Mesothelial cell of epicardium (in vitro differentiated cells): ENCODE data around the gene ATXN3. TPM values are rescaled to one million over a fixed set of nuclear protein-coding genes. Genes with fewer than 3 reads are reported as not detected.
A peak's percentile ranks its signal among the peaks of the same experiment; 100 is the strongest.

Experiments
- DNase-seq, 2 experiments: peaks; one replicate each; pipeline ENCODE4 v3.0.0; 2021; ENCODE audit warnings: low spot score in 2 of 2; ENCODE audit not compliant: unreplicated experiment in 2 of 2
- H3K27ac Mint-ChIP-seq: 2 replicates; pipeline ENCODE4 v1.8.0; 2021; ENCODE audit warnings: mixed read lengths
- H3K27me3 Mint-ChIP-seq: 2 replicates; pipeline ENCODE4 v1.8.0; 2021; ENCODE audit warnings: low read depth, mixed read lengths
- H3K36me3 Mint-ChIP-seq: 2 replicates; pipeline ENCODE4 v1.8.0; 2021; ENCODE audit warnings: mixed read lengths
- H3K4me1 Mint-ChIP-seq: 2 replicates; pipeline ENCODE4 v1.8.0; 2021; ENCODE audit warnings: mixed read lengths
- H3K4me3 Mint-ChIP-seq: 2 replicates; pipeline ENCODE4 v1.8.0; 2021; ENCODE audit warnings: mild to moderate bottlenecking, moderate library complexity, mixed read lengths
- H3K9me3 Mint-ChIP-seq: 2 replicates; pipeline ENCODE4 v1.8.0; 2021; ENCODE audit warnings: mixed read lengths
- CTCF ChIP-seq: fragments of 200-600 bp; sonication (generic); IDR thresholded peaks from one replicate; pipeline ENCODE4 v1.5.0; 2021; ENCODE audit warnings: antibody characterized with exemption; ENCODE audit not compliant: unreplicated experiment
- total RNA-seq: library from RNA; stranded (reverse); gene quantifications from 3 replicates; pipeline ENCODE4 v1.2.1, GENCODE V29; 2021

ATXN3 gene
- total RNA-seq = 32.4 to 33.6 TPM (median 33.5 TPM) in 3 replicates

- peak within 1 kb of the TSS; percentile 97 for H3K27ac Mint-ChIP-seq
- no peaks in the 10 kb centered on the region for H3K9me3 Mint-ChIP-seq
- H3K36me3 Mint-ChIP-seq = no peaks in the 10 kb centered on the region
- H3K4me1 Mint-ChIP-seq = peaks cover 20% of the 10 kb centered on the region
- peaks cover 3% of the 10 kb centered on the region for H3K27me3 Mint-ChIP-seq
- DNase-seq = peak; percentile 90 to 97
- peak within 1 kb of the TSS; percentile 92 for H3K4me3 Mint-ChIP-seq
- TF ChIP-seq CTCF = no peak
Observed at GRCh38 chr14:92106143-92106926, at the start of gene ATXN3. Gene ATXN3 (minus strand): TSS chr14:92106582. CDS start chr14:92106552, 30 bp downstream.

GRCh38 chr14:92154283-92154942 lies 48.0 kb upstream of the ATXN3 start:
- no peak for TF ChIP-seq CTCF
- H3K4me1 Mint-ChIP-seq = no peaks in the 10 kb centered on the region
- H3K27ac Mint-ChIP-seq = no peak overlapping the region
- peaks cover 48% of the 10 kb centered on the region for H3K36me3 Mint-ChIP-seq
- H3K9me3 Mint-ChIP-seq = no peaks in the 10 kb centered on the region
- no peak for DNase-seq
- H3K4me3 Mint-ChIP-seq = no peak overlapping the region
- H3K27me3 Mint-ChIP-seq = no peaks in the 10 kb centered on the region

- no peak for DNase-seq
- Mint-ChIP-seq H3K27ac (no peak overlapping the region), H3K9me3 (no peaks in the 10 kb centered on the region), H3K27me3 (no peaks in the 10 kb centered on the region), H3K36me3 (peaks cover 49% of the 10 kb centered on the region), H3K4me1 (no peaks in the 10 kb centered on the region), H3K4me3 (no peak overlapping the region)
- no peak for TF ChIP-seq CTCF
Observed at GRCh38 chr14:92153581-92153980, 47.2 kb upstream of the ATXN3 start.

- Mint-ChIP-seq H3K9me3 (no peaks in the 10 kb centered on the region), H3K4me1 (no peaks in the 10 kb centered on the region), H3K4me3 (no peak overlapping the region), H3K27me3 (no peaks in the 10 kb centered on the region), H3K36me3 (peaks cover 41% of the 10 kb centered on the region), H3K27ac (no peak overlapping the region)
- DNase-seq = no peak
- TF ChIP-seq CTCF = no peak
Observed at GRCh38 chr14:92144708-92145107, 38.3 kb upstream of the ATXN3 start.

GRCh38 chr14:92143962-92144361 lies 37.6 kb upstream of the ATXN3 start:
- no peaks in the 10 kb centered on the region for H3K4me1 Mint-ChIP-seq
- no peak overlapping the region for H3K4me3 Mint-ChIP-seq
- no peaks in the 10 kb centered on the region for H3K9me3 Mint-ChIP-seq
- TF ChIP-seq CTCF = no peak
- no peak overlapping the region for H3K27ac Mint-ChIP-seq
- no peaks in the 10 kb centered on the region for H3K27me3 Mint-ChIP-seq
- H3K36me3 Mint-ChIP-seq = peaks cover 36% of the 10 kb centered on the region
- no peak for DNase-seq
